PC-9 (cell line): Measurements from ENCODE around the gene OR2J1.

Experiments used
- EZH2 ChIP-seq: fragments of 200-600 bp; sonication (generic); IDR thresholded peaks from 2 replicates; pipeline ENCODE4 v1.8.0; 2017; ENCODE audit warnings: antibody characterized with exemption, low read depth
- TF ChIP-seq, protein P1 (sequence below): fragments of 200-600 bp; sonication (generic); conservative IDR thresholded peaks from 2 replicates; pipeline ENCODE4 v1.6.1; 2017; ENCODE audit warnings: mixed run types, antibody characterized with exemption, mild to moderate bottlenecking, moderate library complexity

- TF ChIP-seq EZH2: no peak
- TF ChIP-seq, protein P1, sequence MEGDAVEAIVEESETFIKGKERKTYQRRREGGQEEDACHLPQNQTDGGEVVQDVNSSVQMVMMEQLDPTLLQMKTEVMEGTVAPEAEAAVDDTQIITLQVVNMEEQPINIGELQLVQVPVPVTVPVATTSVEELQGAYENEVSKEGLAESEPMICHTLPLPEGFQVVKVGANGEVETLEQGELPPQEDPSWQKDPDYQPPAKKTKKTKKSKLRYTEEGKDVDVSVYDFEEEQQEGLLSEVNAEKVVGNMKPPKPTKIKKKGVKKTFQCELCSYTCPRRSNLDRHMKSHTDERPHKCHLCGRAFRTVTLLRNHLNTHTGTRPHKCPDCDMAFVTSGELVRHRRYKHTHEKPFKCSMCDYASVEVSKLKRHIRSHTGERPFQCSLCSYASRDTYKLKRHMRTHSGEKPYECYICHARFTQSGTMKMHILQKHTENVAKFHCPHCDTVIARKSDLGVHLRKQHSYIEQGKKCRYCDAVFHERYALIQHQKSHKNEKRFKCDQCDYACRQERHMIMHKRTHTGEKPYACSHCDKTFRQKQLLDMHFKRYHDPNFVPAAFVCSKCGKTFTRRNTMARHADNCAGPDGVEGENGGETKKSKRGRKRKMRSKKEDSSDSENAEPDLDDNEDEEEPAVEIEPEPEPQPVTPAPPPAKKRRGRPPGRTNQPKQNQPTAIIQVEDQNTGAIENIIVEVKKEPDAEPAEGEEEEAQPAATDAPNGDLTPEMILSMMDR: no peak
Measured at GRCh38 chr6:29142309-29142708, 43.0 kb downstream of the OR2J1 start.
